Germinal center (tissue), 1 donor: ENCODE data around the gene CEP89.
"Not testable (repeated sequence)": the region's sequence is repeated elsewhere in the genome, so short reads cannot be mapped to it uniquely, and the experiment has no call there.

Experiments
- DNase-seq: peaks from one replicate; pipeline ENCODE4 v3.0.0; 2012; ENCODE audit warnings: mixed read lengths, low spot score

The CEP89 gene

DNA sequence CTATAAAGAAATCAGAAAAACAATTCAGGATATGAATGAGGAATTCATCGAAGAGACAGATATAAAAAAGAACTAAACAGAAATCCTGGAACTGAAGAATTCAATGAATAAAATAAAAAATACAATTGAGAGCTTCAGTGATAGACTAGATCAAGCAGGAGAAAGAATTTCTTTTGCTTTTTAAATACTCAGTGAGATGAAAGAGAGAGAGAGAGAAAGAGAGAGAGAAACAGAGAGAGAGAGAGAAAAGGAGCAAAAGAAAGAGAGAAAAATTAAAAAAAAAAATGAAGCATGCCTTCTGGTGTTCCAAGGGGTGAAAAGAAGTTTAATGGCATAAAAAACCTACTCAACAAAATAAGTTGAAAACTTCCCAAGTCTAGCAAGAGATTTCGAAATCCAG lies 80.1 kb downstream of the CEP89 start:
- no peak for DNase-seq

DNA sequence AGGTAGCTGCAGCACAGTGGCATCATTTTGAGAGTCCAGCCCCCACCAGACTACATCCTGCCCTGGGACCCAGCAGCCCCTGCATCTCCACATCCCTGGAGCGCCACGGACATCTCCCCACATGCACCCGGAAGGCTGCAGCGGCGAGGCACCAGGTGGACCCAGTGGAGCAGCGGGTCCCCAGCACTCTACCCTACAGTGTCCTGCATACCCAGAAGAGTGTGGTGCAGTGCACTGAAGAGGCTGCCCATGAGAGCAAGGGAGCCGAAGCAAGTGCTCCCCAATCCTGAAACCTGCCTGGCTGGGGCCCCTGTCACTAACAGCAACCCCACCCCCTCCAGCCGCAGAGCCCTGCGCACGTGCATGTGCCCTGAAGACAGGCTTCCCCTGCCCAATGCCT lies 80.9 kb downstream of the CEP89 start:
- no peak for DNase-seq

DNA sequence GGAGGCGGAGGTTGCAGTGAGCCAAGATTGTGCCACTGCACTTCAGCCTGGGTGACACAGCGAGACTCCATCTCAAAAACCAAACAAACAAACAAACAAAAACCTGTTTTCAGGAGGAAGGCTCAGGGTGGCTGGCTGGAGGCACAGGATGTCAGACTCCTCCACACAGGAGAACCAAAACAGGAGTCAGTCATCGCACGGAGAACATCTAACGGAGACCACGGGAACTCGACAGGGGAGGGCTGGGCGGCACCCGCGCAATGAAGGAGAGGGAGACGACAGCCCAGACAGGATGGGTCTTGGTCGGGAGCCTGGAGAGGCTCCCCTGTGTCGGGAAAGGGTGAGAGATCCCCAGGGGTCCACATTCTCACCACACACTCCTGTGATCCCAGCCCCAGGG lies 81.4 kb downstream of the CEP89 start:
- DNase-seq = no peak

DNA sequence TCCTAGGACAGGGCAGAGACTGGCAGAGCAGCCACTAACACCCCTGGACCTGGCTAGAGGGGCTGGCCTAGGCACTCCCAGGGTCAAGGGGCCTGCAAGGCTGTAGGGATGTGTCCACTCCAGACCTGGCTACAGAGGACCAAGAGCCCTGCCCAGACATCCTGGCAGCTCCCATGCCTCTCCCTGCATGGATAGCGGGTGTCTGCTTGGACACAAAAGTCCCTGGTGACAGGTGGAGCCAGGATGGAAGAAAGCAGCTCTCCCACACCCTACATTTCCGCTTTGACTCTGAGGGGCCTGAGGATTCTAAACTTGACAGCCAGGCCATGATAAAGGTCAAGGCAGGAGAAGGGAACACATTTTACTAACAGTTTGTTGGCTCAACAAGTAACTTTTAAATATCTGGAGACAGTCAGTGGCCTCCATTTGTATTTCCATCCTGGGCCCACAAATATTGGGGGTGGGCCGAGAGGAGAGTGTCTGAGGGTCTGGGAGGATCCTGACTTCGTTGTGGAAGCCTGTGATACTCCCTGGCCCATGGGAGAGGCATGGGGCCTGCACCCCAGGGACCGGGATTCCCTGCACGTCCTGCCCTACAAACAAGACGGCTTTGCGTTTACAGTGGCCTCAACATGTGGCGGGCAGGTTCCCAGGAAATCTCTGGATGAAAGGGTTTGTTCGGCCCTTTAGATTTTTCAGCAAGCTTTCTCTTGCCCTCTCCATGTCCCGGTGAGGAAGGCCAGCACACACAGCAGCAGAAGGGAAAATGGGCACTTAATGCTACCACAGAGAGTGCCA lies 82.4 kb downstream of the CEP89 start:
- DNase-seq = no peak

DNA sequence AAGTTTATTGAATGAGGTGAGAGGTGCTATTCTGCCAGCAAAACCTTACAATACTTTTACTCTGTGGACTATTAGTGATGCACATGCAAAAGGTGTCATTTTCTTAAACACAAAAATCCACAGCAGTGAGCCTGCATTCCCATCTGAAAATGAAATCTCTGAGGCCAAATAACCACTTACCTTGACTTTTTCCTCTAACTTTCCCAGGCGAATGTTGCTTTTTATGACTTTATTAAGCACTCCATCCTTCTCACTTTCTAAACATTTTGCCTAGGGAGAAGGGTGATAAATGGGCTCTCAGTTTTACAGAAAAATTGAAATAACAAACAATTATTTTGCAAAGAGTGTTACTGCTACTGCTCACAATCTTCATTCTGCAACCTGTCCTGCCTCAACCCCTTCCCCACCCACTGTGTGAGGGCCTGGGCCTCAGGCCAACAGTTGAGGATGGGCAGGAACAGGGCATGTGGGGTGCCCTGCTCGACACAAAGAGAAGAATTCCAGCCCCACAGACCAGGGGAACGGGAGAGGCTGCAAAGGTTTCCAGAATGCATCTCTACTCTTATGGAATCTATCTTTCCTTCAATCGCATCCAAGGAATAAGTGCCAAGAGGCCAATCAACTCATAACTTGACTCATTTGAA lies 84.1 kb downstream of the CEP89 start:
- DNase-seq = no peak

DNA sequence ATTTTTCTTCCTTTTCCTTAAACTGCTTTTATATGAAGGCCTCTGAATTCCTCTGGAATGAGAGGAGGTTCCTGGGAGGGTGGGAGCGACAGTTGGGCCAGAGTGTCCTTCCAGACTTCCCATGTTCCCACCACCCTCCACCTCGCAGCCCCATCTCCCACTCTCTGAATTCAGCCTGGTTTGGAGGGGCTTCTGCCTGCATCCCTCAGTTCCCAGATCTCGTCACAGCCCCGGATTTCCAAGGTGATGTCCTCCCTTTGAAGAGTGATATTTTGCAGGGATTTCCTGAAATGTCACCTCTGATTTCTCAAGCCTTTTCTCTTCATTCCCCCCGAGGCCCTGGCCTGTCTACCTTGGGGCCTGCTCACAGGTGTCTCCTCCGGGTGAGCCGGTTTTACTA lies 85.5 kb downstream of the CEP89 start:
- no peak for DNase-seq

DNA sequence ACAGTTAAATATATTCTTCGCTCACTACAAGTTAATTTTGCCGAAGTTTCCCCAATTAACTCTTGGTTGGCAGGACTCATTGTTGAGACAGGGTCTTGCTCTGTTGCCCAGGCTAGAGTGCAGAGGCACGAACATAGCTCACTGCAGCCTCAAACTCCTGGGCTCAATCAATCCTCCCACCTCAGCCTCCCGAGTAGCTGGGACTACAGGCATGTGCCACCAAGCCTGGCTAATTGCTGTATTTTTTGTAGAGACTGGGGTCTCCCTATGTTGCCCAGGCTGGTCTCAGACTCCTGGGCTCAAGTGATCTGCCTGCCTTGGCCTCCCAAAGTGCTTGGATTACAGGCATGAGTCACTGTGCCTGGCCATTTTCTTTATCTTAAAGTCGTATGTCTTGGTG lies 86.5 kb downstream of the CEP89 start:
- DNase-seq = not testable (repeated sequence)

DNA sequence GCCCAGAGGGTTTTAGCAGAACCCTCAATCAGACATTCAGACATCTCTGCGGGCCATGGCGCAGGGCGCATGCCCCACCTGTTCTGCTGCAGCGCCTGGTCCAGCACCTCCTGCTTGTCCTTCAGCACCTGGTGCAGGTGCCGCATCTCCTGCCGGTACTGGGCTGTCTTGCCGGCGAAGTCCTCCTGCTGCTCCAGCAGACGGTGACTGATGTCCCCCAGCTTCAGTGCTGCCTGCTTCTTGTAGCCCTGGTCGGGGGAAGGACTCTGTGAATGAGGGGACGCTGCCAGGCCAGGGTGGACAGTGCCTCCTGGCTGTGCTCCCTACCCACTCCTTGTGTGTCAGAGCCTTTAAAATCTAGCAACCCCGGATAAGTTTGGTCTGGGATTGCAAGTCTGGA lies 90.0 kb downstream of the CEP89 start:
- DNase-seq = no peak

DNA sequence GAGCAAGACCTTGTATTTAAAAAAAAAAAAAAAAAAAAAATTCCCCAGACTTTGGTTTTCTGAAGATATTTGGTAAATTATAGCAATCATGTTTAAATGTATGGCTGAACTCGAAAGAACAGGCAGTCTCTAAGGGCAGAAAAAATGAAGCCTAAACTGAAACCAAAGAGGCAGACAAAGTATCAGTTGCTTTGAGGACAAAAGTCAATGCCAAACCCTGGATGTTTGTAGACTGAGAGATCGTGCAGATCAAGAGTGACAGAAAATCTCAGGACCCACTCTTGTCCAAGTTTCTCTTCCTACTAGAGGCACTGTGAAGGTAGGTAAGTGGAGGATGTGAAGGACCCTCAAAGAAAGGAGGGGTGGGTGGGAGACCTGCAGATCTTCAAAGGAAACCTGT lies 91.1 kb downstream of the CEP89 start:
- no peak for DNase-seq

DNA sequence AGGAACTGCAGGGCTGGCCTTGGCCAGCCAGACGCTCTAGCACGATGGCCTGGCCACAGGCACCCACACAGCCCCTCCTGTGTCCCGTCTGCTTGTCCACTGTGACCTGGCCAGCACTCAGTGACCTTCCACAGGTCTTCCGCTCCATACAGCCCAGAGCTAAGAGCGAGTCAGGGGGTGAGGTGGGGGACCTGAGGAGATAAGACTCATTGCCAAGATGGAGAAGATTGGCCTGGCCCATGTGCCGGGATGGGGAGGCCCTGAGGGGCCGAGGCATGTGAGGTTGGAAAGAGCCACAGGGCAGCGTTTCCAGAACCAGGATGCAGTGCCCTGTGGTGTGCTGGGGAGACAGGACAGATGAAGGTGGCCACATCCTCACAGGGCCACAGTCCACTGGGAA lies 92.0 kb downstream of the CEP89 start:
- no peak for DNase-seq

DNA sequence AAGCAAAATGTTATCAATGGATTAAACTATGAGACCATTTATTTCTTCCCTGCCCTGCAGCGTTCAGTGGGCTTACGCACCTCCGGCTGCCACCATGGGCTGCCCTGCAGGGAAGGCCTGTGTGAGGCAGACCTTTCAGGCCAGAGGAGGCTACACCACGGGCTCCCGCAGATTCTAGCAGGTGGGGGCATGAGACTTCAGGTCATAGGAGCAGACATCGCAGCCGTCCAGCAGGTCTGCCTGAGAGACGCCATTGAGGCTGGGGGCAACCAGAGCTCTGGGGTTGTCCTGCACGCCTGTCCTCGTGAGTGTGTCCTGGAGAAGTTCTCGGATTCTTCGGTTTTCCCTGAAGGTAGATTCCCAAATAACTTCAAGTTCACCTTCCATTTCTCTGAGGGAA lies 92.8 kb downstream of the CEP89 start:
- DNase-seq = no peak

DNA sequence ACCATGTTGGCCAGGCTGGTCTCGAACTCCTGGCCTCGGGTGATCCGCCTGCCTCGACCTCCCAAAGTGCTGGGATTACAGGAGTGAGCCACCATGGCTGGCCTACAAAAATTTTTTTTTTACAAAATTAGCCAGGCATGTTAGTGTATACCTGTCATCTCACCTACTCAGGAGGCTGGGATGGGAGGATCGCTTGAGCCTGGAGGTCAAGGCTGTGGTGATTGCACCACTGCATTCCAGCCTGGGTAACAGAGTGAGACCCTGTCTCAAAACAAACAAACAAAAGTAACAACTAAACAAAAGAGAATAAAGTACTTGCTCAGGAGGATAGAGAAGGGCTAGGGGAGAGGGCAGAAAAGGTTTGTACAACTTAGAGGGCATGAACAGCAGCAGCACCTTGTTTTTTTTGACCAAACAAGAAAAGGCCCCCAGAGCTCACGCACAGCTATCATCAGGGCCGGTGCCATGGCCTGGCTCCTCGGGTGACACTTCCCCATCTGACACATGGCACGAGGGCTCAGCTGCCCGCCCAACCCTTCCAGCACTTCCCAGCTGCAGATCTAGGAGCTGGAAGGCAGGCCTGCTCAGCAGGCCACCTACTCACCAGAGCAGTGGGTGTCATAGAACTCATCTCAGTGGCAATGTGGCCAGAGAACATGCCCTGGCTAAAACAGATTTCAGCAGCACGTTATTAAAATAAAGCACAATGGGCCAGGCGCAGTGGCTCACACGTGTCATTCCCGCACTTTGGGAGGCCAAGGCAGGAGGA lies 93.6 kb downstream of the CEP89 start:
- no peak for DNase-seq

DNA sequence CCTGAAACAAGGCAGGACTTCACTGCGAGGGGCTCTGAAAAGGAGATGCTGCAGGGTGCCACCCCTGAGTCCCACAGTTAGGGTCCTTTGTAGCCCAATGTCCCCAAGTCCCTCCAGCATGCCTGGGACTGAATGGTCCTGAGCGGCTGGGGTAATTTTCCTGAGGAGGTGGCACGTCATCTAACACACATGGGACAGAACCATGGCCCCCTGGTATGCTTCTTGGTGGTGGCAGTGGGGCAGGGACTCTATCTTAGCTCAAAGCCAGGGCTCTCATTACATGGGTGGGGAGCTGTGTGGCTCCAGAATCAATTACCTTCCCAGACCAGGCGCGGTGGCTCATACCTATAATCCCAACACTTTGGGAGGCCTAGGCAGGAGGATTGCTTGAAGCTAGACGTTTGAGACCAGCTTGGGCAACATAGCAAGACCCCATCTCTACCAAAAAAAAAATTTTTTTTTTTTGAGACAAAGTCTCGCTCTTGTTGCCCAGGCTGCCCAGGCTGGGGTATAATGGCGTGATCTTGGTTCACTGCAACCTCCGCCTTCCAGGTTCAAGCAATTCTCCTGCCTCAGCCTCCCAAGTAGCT lies 94.3 kb downstream of the CEP89 start:
- no peak for DNase-seq

DNA sequence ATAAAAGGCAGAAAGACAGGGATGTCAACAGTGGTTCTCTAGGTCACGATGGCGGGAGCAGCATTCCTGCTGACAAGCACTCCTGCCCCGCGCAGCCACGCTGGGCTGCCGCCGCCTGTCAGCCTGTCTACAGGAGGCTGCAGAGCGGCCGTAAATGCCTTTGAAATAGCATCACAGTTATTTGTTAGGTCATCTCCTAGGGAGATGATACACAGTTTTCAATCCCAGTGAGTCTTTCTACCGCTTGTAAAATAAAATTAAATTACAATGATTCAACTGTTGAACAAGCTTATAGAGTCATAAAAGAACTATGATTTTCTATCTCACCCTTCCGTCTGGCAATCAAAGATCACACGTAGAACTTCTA lies 94.9 kb downstream of the CEP89 start:
- DNase-seq = no peak

DNA sequence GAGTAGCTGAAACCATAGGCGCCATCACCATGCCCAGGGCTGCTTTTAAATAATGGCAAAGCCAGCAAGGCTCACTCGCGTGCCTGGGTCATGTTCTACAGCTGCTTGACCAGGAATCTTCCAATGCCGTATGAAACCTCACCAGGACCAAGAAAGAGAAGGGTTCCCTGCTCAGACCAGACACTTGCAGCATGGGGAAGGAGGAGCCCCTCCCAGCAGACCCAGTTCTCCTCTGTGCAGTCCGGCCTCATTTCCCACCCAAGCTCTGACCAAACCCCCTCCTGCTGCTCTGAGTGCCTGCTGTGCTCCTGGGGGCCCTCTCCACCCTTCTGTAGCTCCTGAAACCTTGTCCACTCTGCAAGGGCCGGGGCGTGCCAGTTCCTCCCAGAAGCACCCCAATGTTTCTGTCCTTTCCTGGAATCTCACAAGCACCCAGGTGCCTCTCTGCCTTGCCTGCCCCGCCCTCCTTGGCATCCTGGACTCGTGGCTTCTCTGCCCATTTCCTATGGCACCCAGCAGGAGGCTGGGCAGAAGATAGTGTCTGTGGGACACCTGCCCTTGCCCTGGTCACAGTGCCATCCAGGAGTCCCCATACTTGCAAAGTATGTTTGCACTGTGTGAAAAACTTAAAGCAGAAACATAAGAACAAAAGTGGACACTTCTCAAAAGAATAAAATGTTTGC lies 95.4 kb downstream of the CEP89 start:
- DNase-seq = no peak

DNA sequence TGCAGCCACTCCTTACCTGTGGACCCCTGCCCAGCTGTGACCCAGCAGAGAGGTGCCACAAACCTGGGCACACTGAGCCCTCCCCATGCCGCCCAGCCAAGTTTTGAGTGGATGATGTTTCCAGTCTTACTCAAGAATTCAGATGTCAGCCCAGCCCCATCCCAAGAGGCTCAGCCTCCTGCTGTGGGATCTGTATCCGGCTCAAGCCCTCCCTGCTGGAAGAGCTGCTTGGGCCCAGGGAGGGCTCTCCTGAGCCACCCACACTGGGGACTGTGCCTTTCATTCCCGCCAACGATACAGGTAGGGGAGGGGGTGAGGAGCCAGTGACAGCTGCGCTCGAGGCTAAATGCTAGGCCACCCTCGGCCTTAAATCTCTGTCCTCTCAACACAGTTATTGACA lies 96.3 kb downstream of the CEP89 start:
- no peak for DNase-seq

DNA sequence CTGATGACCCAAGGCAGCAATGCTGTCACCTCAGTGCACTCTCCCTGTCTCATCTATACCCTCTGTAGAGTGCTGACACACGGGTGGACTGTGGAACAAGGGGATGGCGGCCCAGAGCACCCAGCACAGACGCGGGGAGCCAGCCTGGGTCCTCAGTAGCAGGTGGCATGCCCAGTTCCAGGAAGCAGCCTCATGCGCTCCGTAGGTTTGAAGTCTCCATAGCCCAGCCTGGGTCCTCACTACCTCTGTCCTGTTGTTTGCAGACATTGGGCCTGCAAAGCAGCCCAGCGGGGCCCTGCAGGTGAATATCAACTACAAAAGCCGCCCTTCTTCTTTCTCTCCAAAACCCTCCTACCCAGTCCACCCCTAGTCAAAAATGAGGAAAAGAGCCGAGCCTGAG lies 97.2 kb downstream of the CEP89 start:
- no peak for DNase-seq

DNA sequence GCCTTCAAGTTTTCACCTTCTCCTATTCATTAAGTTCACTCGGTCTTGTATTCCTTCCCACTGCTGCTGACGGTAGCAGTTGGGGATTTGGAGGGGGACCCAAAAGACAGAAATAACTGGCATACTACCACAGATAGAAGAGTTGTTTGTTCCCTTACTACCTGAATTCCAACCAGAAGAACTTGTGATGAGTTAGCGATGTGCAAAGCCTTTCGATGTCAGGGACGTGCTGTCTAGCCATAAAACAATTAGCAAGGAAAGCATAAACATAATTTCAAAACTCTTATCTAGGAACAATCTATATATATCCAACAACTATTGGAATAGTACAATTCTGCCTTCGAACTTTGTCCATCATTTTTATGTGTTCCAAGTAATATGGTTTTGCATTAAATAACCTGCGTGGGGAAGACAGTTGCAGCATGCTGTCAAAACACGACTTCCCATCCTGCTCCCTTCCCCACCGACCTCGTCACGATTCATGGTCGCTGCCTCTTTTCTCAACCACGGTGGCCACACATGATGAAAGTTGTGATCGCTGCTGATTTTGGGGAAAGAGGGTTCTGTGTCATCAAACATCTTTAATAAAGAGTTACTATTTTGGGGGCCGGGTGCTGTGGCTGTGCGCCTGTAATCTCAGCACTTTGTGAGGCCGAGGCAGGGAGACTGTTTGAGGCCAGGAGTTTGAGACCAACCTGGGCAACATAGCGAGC lies 98.4 kb downstream of the CEP89 start:
- DNase-seq = no peak

DNA sequence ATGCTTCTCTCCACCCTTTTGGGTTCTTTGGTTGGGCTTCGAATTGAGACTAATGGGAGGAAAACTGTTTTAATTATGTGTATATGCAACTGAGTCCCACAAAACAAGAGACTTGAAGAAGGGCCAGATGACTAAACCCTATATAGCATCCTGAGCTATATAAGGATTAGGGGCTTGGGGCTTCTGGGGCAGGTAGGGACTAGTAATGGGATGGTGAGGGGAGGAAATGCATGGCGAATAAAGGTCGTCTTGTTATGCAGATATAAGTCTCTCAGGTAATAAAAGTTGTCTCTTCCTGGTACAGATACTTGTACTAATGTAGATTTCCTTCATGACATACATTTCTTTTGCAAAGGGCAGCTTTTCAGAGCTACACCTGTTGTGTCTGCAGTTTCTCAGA lies 99.4 kb downstream of the CEP89 start:
- no peak for DNase-seq

DNA sequence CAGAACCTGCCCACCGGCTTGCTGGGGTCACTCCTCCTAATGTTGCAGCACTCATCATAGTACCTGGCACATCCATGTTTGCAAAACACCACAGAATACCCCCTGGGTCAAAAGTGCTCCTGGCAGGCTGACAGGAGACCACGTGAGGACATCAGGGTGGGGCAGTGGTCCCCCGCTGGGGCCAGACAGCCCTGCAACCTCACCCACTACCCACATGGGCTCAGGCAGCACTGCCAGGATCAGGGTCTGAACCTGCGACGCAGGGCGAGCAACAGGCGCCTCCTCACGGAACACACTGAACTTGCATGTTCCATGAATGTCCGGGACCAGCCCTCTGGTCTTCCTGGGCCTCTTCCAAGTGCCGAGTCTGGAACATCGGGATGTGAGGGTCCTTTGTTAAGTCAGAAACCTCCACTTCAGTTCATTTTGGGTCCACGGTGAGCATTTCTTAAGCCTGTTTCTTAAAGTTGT lies 100.7 kb downstream of the CEP89 start:
- DNase-seq = no peak

DNA sequence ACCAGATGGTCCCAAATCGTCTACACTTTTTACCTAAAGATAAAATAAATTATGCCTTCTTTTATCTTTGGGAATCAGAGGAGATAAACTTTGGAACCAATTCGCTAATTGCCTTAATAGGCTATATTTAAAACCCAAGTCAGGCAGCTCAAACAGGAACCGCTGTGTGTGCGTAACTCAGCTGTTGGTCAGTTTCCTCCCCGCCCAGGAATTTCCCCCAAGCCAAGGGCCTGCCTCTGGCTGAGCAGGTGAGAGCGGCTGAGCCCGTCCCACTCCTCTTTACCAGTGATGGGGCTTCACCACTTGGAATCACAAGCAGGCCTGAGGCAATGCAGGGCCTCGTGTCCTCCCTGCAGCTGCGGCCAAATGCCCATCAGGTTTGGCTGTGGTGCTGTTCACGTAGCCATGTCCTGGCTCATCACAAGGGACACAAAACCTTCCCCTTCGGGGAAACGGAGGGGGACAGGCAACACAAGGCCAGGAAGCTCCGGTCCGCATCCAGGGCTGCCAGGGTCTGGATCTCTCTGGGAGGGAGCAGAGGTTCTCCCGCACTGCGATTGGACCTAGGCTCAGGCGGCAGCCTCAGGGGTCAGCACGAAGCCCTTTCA lies 101.7 kb downstream of the CEP89 start:
- DNase-seq = no peak
